Activated CD4-positive, alpha-beta memory T cell treated with anti-CD3 and anti-CD28 coated beads for 36 hours (primary cell): ENCODE results near the gene TLE3. TPM values are rescaled to one million over a fixed set of nuclear protein-coding genes. Genes with fewer than 3 reads are reported as not detected.
A peak's percentile ranks its signal among the peaks of the same experiment; 100 is the strongest.

Experiments used
- CTCF ChIA-PET: fragments of 350-600 bp; sonication (Branson Sonifier 250); formaldehyde crosslinking; loops from one replicate; lab custom pipeline; 2021; ENCODE audit warnings: antibody characterized with exemption, inconsistent platforms; lab: Charles Lee
- POLR2A ChIA-PET: fragments of 350-600 bp; sonication (Branson Sonifier 250); formaldehyde crosslinking; loops from one replicate; lab custom pipeline; 2021; ENCODE audit warnings: antibody characterized with exemption; lab: Charles Lee
- DNase-seq: peaks from one replicate; pipeline ENCODE4 v3.0.0-alpha.2; 2020
- H3K27ac Mint-ChIP-seq: one replicate; pipeline ENCODE4 v1.8.0; 2021; ENCODE audit warnings: mixed read lengths
- H3K27me3 Mint-ChIP-seq: one replicate; pipeline ENCODE4 v1.8.0; 2021; ENCODE audit warnings: mixed read lengths
- H3K36me3 Mint-ChIP-seq: one replicate; pipeline ENCODE4 v1.8.0; 2021; ENCODE audit warnings: mixed read lengths
- H3K4me1 Mint-ChIP-seq: one replicate; pipeline ENCODE4 v1.8.0; 2021; ENCODE audit warnings: low read depth, mixed read lengths
- H3K4me3 Mint-ChIP-seq: one replicate; pipeline ENCODE4 v1.8.0; 2021; ENCODE audit warnings: mild to moderate bottlenecking, mixed read lengths
- H3K9me3 Mint-ChIP-seq: one replicate; pipeline ENCODE4 v1.8.0; 2021; ENCODE audit warnings: mixed read lengths
- intact Hi-C: fragments of 100-400 bp; cut with micrococcal nuclease; formaldehyde crosslinking; loops from one replicate; pipeline ENCODE4 v1.15.1; 2023
- total RNA-seq, 2 experiments: library from RNA; stranded (reverse); gene quantifications; one replicate each; pipeline ENCODE4 v1.2.3, GENCODE V29; 2021

Gene TLE3
- total RNA-seq, 2 experiments from 2014 or later: 85.4 to 95.1 TPM

DNA sequence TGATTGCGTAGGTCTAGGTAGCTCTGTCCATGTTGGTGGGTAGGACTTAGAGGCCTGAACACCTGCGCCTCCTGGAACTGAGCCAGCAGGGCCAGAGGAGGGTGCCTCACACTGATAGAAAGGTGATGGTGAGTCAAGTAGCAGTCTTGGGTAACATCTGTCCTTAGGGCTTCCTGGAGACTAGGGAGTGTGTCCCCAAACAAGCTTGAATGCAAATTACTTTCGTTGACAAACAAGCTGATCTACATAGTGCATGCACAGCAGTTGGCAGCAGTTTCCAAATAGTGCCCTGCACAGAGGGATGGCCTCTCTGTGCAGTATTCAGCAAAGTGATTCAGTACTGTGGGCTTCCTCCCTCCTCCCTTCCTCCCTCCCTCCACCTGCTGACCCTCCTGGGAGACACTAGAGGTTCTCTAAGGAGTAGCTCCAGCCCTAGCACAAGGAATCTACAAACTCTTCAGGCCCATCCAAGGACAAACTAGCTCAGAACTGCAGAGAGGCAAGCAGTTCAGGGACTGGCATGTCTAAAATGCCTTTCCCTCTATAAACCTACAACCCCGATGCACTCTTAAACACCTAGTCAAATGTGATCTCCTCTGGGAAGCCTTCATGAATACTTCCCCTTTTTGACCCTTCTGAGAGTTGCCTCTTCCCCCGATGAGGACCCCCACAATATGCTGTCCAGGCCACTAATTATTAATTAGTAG is 61.0 kb downstream of the TLE3 start:
- peaks cover 2% of the 10 kb centered on the region for H3K4me1 Mint-ChIP-seq
- CTCF ChIA-PET: interaction anchor here (1.5 kb wide), 1 partner anchor 13 kb away, joined by 5 read pairs; no protein-coding TSS in a partner anchor
- no peak overlapping the region for H3K4me3 Mint-ChIP-seq
- intact Hi-C loops: no loop called here
- H3K36me3 Mint-ChIP-seq: no peaks in the 10 kb centered on the region
- POLR2A ChIA-PET: no interaction called here
- DNase-seq: peak; percentile 36
- no peaks in the 10 kb centered on the region for H3K9me3 Mint-ChIP-seq
- H3K27me3 Mint-ChIP-seq: no peaks in the 10 kb centered on the region
- H3K27ac Mint-ChIP-seq: no peak overlapping the region

DNA sequence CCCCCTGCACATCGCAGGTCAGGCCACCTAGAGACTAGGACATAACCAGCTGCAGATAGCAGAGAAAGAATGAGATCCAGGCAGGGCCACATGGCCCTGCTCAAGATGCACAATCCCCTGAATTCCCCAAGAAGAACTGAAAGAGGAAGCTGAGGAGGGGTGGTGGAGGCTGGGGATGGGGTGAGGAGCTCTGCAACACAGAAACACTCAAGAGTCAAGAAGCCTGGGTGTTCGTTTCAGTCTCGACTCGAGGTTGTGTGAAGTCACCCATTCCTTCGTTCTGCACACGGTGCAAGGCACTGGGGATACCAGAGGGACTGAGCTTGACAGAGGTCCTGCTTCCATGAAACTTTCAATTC is 62.0 kb downstream of the TLE3 start:
- no peaks in the 10 kb centered on the region for H3K36me3 Mint-ChIP-seq
- no peaks in the 10 kb centered on the region for H3K9me3 Mint-ChIP-seq
- H3K4me3 Mint-ChIP-seq: no peak overlapping the region
- no peak for DNase-seq
- H3K27ac Mint-ChIP-seq: no peak overlapping the region
- peaks cover 2% of the 10 kb centered on the region for H3K4me1 Mint-ChIP-seq
- H3K27me3 Mint-ChIP-seq: no peaks in the 10 kb centered on the region
- CTCF ChIA-PET: interaction anchor here (1.5 kb wide), 1 partner anchor 12 kb away, joined by 5 read pairs; no protein-coding TSS in a partner anchor
- intact Hi-C loops: no loop called here
- POLR2A ChIA-PET: no interaction called here

DNA sequence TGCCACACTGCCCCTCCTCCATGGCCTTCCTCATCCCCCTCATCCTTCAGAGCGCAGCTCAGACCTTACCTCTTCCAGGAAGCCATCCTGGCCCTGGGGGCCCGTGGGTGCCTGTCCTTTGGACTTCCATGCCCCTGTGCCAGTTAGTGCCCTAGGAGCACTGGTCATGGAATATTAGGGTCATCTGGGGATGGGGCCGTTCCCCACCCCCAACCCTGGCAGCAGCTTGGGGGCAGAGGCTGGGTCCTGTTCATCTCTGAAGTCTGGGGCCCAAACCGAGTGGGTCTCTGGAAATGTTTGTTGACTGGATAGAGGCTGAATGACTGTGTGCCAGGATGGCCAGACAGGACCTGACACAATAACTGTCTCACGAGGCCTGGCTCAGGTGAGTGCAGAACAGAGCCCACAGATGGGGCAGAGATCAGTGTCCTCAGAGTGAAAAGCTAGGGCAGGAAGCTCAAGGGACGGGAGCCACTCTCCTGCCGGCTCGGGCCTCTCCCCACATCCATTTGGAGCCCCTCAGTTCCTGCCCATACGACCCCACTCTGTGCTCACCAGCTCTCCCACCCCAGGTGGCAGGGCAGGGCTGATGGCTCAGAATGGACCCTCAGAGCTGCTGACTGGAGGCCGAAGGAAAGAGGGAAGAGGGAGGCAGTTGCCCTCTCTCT is 62.5 kb downstream of the TLE3 start:
- intact Hi-C loops: no loop called here
- no peak overlapping the region for H3K27ac Mint-ChIP-seq
- ChIA-PET CTCF (interaction anchor here (1.5 kb wide), 1 partner anchor 11 kb away, joined by 5 read pairs; no protein-coding TSS in a partner anchor), POLR2A (no interaction called here)
- DNase-seq: no peak
- no peaks in the 10 kb centered on the region for H3K36me3 Mint-ChIP-seq
- peaks cover 1% of the 10 kb centered on the region for H3K4me1 Mint-ChIP-seq
- H3K9me3 Mint-ChIP-seq: no peaks in the 10 kb centered on the region
- H3K4me3 Mint-ChIP-seq: no peak overlapping the region
- H3K27me3 Mint-ChIP-seq: no peaks in the 10 kb centered on the region

DNA sequence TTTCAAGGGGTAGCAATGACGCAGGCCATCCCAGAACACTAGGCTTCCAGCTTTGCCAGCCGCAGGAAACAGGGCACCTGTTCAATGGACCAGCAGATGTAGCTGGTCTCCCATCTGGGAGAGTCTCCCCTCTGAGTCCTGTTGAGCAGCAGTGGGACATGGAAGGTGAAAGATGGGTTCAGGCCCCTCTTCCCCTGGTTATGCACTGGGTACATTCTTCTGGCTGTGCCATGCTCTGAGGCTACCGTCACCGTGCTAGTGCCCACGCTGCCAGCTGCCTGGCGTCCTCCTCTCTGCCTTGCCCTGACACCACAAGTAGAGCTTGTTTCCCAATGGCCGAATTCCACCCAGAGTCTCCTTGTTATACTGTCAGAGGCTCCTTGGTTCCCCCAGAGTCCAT is 63.1 kb downstream of the TLE3 start:
- Mint-ChIP-seq H3K27me3 (no peaks in the 10 kb centered on the region), H3K4me3 (no peak overlapping the region), H3K4me1 (no peaks in the 10 kb centered on the region), H3K9me3 (no peaks in the 10 kb centered on the region), H3K27ac (no peak overlapping the region), H3K36me3 (no peaks in the 10 kb centered on the region)
- CTCF ChIA-PET: no interaction called here
- POLR2A ChIA-PET: no interaction called here
- intact Hi-C loops: no loop called here
- no peak for DNase-seq

DNA sequence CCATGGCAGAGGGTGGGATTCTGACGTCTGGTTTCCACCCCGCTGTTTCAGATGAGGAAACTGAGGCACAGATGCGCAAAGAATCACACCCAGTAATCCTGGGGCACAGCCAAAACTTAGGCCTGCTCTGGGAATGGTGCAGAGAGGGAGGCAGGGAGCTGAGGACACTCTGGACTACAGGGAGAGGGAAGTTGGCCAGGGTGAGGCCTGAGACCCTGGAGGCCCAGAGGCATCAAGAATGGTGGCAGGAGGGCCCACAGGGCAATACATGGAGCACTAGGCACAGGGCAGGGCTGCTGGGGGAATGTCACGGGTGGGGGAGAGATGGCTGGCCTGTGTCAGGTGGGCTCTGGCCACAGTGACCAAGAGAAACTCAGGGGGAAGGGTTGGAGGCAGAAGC is 63.6 kb downstream of the TLE3 start:
- H3K4me1 Mint-ChIP-seq: no peaks in the 10 kb centered on the region
- ChIA-PET CTCF (no interaction called here), POLR2A (no interaction called here)
- no peak for DNase-seq
- no peaks in the 10 kb centered on the region for H3K9me3 Mint-ChIP-seq
- no peaks in the 10 kb centered on the region for H3K27me3 Mint-ChIP-seq
- no peak overlapping the region for H3K27ac Mint-ChIP-seq
- intact Hi-C loops: no loop called here
- no peak overlapping the region for H3K4me3 Mint-ChIP-seq
- no peaks in the 10 kb centered on the region for H3K36me3 Mint-ChIP-seq

DNA sequence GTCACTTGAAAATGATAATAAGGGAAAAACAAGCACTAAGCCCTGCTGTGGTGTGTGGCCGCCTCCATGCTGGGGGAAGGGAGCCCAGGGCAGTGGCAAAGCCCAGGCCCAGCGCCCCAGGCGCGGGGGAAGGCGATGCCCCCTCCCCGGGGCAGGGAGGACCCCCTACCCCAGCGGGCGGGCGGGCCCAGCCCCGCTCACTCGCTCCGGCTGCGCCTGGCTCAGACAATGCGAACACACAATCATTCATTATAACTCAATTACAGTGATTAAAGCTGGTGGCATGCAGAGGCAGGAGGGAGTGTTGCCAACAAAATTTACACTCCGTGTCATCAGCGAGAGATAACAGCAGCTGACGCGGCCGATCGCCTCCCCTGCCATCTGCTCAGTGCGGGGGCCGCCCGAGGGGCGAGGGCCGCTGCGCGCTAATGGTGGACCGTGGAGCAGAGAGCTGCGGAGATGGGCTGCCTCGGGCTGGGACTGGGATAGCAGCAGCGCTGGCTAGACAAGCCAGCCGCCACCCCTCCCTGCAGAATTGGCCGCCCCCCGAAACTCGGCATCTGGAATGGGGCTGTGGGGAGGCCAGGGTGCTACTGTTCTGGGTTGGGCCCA is 64.1 kb downstream of the TLE3 start:
- Mint-ChIP-seq H3K4me3 (no peak overlapping the region), H3K27me3 (no peaks in the 10 kb centered on the region), H3K36me3 (no peaks in the 10 kb centered on the region), H3K9me3 (no peaks in the 10 kb centered on the region), H3K27ac (no peak overlapping the region), H3K4me1 (no peaks in the 10 kb centered on the region)
- ChIA-PET POLR2A (no interaction called here), CTCF (no interaction called here)
- DNase-seq: no peak
- intact Hi-C loops: no loop called here

DNA sequence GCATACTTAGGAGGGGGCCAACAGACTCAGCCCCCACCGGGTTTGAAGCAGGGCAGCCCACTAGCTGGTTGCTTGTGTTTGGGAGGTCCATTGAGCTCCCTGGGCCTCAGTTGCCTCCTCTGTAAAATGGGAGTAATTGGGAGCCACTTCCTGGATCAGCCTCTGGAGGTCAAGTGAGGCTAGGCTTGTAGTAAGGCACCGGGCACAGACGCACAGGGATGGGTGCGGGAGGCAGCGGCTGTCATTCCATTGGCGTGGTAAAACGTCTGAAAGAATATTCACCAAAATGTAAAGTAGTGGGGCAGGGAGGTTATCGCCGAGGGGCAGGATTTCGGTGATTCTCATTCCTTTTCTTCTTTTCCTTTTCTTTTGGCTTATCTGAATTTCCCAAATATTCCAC is 64.6 kb downstream of the TLE3 start:
- H3K27me3 Mint-ChIP-seq: no peaks in the 10 kb centered on the region
- CTCF ChIA-PET: no interaction called here
- POLR2A ChIA-PET: no interaction called here
- H3K9me3 Mint-ChIP-seq: no peaks in the 10 kb centered on the region
- H3K36me3 Mint-ChIP-seq: no peaks in the 10 kb centered on the region
- intact Hi-C loops: no loop called here
- no peaks in the 10 kb centered on the region for H3K4me1 Mint-ChIP-seq
- no peak for DNase-seq
- H3K27ac Mint-ChIP-seq: no peak overlapping the region
- no peak overlapping the region for H3K4me3 Mint-ChIP-seq

DNA sequence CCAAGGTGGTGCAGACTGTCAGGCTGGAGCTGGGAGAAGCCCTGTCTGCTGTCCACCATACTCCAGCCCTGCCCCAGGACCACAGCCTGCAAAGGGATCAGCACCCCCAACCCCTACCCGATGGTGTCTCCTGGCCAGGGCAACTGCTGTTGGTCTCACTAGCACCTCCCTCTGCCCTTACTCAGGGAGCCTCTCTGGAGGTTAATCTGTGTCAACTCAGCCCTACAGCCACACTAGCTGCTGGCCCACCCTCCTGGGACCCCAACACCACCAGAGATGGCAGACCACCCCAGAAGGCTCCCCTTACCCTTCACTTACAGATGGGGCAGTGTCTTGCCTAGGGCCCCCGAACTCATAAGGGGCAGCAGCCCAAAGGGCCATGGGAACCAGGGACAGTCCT is 65.2 kb downstream of the TLE3 start:
- H3K36me3 Mint-ChIP-seq: no peaks in the 10 kb centered on the region
- no peaks in the 10 kb centered on the region for H3K9me3 Mint-ChIP-seq
- H3K4me1 Mint-ChIP-seq: no peaks in the 10 kb centered on the region
- no peak for DNase-seq
- H3K27ac Mint-ChIP-seq: no peak overlapping the region
- H3K4me3 Mint-ChIP-seq: no peak overlapping the region
- CTCF ChIA-PET: no interaction called here
- H3K27me3 Mint-ChIP-seq: no peaks in the 10 kb centered on the region
- intact Hi-C loops: no loop called here
- POLR2A ChIA-PET: no interaction called here

DNA sequence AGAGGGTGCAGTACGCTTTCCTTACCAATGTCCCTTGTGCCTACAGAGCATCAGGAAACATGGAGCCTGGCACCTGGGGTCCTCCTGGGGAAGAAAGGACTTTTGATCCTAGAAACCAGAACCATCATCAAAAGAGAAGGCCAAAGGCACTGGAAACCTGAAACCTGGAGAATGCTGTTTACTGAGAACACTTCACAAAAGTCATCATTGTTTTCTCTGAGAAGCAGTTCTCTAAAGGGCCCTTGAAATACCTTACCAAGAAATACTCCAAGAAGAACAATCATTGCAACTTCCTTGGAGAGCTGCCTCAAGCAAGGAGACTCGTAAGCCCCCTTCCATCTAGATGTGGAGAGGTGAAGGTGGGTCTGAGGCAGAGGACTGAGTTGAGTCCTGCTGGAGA is 66.0 kb downstream of the TLE3 start:
- no peaks in the 10 kb centered on the region for H3K27me3 Mint-ChIP-seq
- no peak overlapping the region for H3K27ac Mint-ChIP-seq
- intact Hi-C loops: no loop called here
- no peaks in the 10 kb centered on the region for H3K4me1 Mint-ChIP-seq
- H3K4me3 Mint-ChIP-seq: no peak overlapping the region
- ChIA-PET CTCF (no interaction called here), POLR2A (no interaction called here)
- H3K36me3 Mint-ChIP-seq: no peaks in the 10 kb centered on the region
- no peak for DNase-seq
- no peaks in the 10 kb centered on the region for H3K9me3 Mint-ChIP-seq

DNA sequence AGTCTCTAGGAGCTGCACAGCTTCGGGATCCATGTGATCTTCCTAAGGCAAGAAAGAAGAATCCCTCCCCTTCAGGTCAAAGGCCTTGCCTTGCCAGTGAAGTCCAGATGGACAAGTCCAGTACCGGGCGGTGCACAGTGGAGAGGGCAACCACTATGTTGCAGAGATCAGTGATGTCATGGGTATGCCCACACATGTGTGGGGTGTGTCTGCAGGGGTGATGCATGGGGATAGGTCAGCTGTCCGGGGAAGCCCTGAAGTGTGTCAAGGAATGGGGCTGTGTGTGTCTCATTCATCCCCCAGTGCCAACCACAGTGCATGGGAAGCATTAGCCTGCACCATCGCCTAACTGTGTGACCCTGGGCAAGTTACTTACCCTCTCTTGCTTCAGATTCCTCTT is 66.5 kb downstream of the TLE3 start:
- ChIA-PET POLR2A (no interaction called here), CTCF (interaction anchor here (0.5 kb wide), 1 partner anchor 172 kb away, joined by 3 read pairs; no protein-coding TSS in a partner anchor)
- H3K4me3 Mint-ChIP-seq: no peak overlapping the region
- H3K4me1 Mint-ChIP-seq: no peaks in the 10 kb centered on the region
- H3K27ac Mint-ChIP-seq: no peak overlapping the region
- H3K36me3 Mint-ChIP-seq: no peaks in the 10 kb centered on the region
- intact Hi-C loops: no loop called here
- H3K9me3 Mint-ChIP-seq: no peaks in the 10 kb centered on the region
- no peaks in the 10 kb centered on the region for H3K27me3 Mint-ChIP-seq
- no peak for DNase-seq

DNA sequence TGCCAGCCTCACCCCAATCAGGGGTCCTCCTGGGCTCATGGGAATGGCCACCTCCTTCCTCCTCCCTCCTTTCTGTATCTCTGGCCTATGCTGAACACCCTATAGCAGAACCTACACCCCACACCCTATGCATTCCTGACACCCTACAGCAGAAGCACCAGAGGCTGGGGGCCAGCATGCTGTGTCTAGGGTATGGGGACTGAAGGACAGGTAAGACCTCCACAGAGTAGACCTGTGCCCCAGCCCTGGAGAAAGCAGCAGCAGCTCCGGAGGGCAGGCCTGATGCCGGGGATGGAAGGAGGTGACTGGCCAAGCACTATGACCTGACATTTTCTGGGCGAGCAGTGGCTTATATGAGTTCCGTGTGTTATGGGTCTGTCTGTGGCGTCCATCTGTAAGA is 66.9 kb downstream of the TLE3 start:
- CTCF ChIA-PET: interaction anchor here (0.5 to 0.6 kb wide), 2 partner anchors 172 to 440 kb away, joined by 3 read pairs; no protein-coding TSS in a partner anchor
- no peaks in the 10 kb centered on the region for H3K9me3 Mint-ChIP-seq

DNA sequence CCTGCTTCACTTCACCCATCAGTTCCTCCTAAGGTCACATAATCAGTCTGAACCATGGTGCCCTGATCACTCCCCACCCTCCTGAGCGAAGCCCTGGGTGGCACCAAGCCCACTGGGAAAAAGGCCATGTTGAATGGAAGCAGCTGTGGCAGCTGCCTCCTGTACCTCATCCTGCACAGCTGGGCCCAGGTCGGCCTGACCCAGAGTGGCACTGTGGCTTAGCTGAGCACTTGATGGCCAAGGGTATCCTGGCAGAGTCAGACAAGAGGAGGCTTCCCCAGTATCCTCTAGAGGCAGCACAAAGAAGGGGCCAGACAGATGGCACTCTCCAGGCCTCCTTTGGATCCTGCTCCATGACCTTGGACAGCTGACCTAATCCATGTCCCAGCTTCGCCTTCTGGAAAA is 68.4 kb downstream of the TLE3 start:
- H3K36me3 Mint-ChIP-seq: no peaks in the 10 kb centered on the region
- intact Hi-C loops: loop anchor here (10.0 kb wide), 1 partner anchor 454 kb away; no protein-coding TSS in a partner anchor
- H3K27me3 Mint-ChIP-seq: no peaks in the 10 kb centered on the region
- no peaks in the 10 kb centered on the region for H3K9me3 Mint-ChIP-seq
- H3K27ac Mint-ChIP-seq: no peak overlapping the region
- ChIA-PET CTCF (no interaction called here), POLR2A (interaction anchor here (0.6 kb wide), 1 partner anchor 211 kb away, joined by 6 read pairs; no protein-coding TSS in a partner anchor)
- no peak overlapping the region for H3K4me3 Mint-ChIP-seq
- H3K4me1 Mint-ChIP-seq: peaks cover under 1% of the 10 kb centered on the region
- no peak for DNase-seq

More for the DNA sequence above, 66.9 kb downstream of the TLE3 start:
- intact Hi-C loops: no loop called here
- H3K27me3 Mint-ChIP-seq: no peaks in the 10 kb centered on the region
- no peaks in the 10 kb centered on the region for H3K36me3 Mint-ChIP-seq
- H3K27ac Mint-ChIP-seq: no peak overlapping the region
- POLR2A ChIA-PET: interaction anchor here (1.0 kb wide), 1 partner anchor 9 kb away, joined by 3 read pairs; no protein-coding TSS in a partner anchor
- H3K4me1 Mint-ChIP-seq: no peaks in the 10 kb centered on the region
- H3K4me3 Mint-ChIP-seq: no peak overlapping the region
- DNase-seq: no peak
